Trophoblast cell (in vitro differentiated cells and primary cell): ENCODE data around the gene NTSR1.

Experiments used
- DNase-seq, 2 donors: peaks; one replicate each; pipeline ENCODE4 v3.0.0-alpha.2; 2016
- H2AFZ ChIP-seq: 2 replicates; pipeline ENCODE4 v1.6.1; 2013; ENCODE audit warnings: low read length, moderate library complexity, mild to moderate bottlenecking; ENCODE audit not compliant: insufficient read depth, poor library complexity
- H2AK5ac ChIP-seq: 2 replicates; pipeline ENCODE4 v1.6.1; 2013; ENCODE audit warnings: mild to moderate bottlenecking, low read length
- H2BK120ac ChIP-seq: 2 replicates; pipeline ENCODE4 v1.6.1; 2013; ENCODE audit warnings: low read length, mild to moderate bottlenecking, moderate library complexity; ENCODE audit not compliant: insufficient read depth, poor library complexity
- H2BK12ac ChIP-seq: 2 replicates; pipeline ENCODE4 v1.6.1; 2013; ENCODE audit warnings: mild to moderate bottlenecking, low read length, moderate library complexity
- H2BK5ac ChIP-seq: 2 replicates; pipeline ENCODE4 v1.6.1; 2013; ENCODE audit warnings: low read length, low read depth, moderate library complexity, mild to moderate bottlenecking; ENCODE audit not compliant: poor library complexity
- H3K14ac ChIP-seq: 2 replicates; pipeline ENCODE4 v1.6.1; 2013; ENCODE audit warnings: mild to moderate bottlenecking, low read length
- H3K18ac ChIP-seq: 2 replicates; pipeline ENCODE4 v1.6.1; 2013; ENCODE audit warnings: mild to moderate bottlenecking, low read length
- H3K23ac ChIP-seq: 2 replicates; pipeline ENCODE4 v1.6.1; 2013; ENCODE audit warnings: low read length
- H3K27ac ChIP-seq: 2 replicates; pipeline ENCODE4 v1.5.1; 2013; ENCODE audit warnings: low read depth, mild to moderate bottlenecking, inconsistent platforms, low read length, moderate library complexity
- H3K27me3 ChIP-seq: 2 replicates; pipeline ENCODE4 v1.6.1; 2013; ENCODE audit warnings: inconsistent platforms, mild to moderate bottlenecking, low read length, moderate library complexity; ENCODE audit not compliant: insufficient read depth
- H3K36me3 ChIP-seq, 2 experiments: 1 replicate in 1 of 2; 2 replicates in 1 of 2; pipeline ENCODE4 v1.6.1; 2013; ENCODE audit warnings: low read length in 2 of 2, mild to moderate bottlenecking in 2 of 2, moderate library complexity in 1 of 2; ENCODE audit not compliant: insufficient read depth in 2 of 2, control insufficient read depth in 1 of 2
- H3K4ac ChIP-seq: 2 replicates; pipeline ENCODE4 v1.6.1; 2013; ENCODE audit warnings: low read depth, mild to moderate bottlenecking, low read length, moderate library complexity
- H3K4me1 ChIP-seq, 2 experiments: 1 replicate in 1 of 2; 2 replicates in 1 of 2; pipeline ENCODE4 v1.6.1; 2013; ENCODE audit warnings: low read length in 2 of 2, mild to moderate bottlenecking in 2 of 2, moderate library complexity in 1 of 2; ENCODE audit not compliant: insufficient read depth in 2 of 2, control insufficient read depth in 1 of 2
- H3K4me2 ChIP-seq: 2 replicates; pipeline ENCODE4 v1.6.1; 2013; ENCODE audit warnings: inconsistent platforms, mild to moderate bottlenecking, low read length, moderate library complexity
- H3K4me3 ChIP-seq: 2 replicates; pipeline ENCODE4 v1.5.1; 2013; ENCODE audit warnings: mild to moderate bottlenecking, low read depth, low read length, inconsistent platforms
- H3K79me1 ChIP-seq: one replicate; pipeline ENCODE4 v1.6.1; 2013; ENCODE audit warnings: low read length
- H3K79me2 ChIP-seq: 2 replicates; pipeline ENCODE4 v1.6.1; 2013; ENCODE audit warnings: low read length, mild to moderate bottlenecking; ENCODE audit not compliant: control insufficient read depth, insufficient read depth, poor library complexity
- H3K9ac ChIP-seq: 2 replicates; pipeline ENCODE4 v1.6.1; 2013; ENCODE audit warnings: mild to moderate bottlenecking, low read length
- H3K9me3 ChIP-seq: 2 replicates; pipeline ENCODE4 v1.6.1; 2013; ENCODE audit warnings: low read depth, mild to moderate bottlenecking, control low read depth, inconsistent platforms, low read length; ENCODE audit not compliant: insufficient read depth
- H4K12ac ChIP-seq: 2 replicates; pipeline ENCODE4 v1.6.1; 2013; ENCODE audit warnings: low read depth, mild to moderate bottlenecking, low read length, moderate library complexity
- H4K8ac ChIP-seq: 2 replicates; pipeline ENCODE4 v1.6.1; 2013; ENCODE audit warnings: low read depth, mild to moderate bottlenecking, low read length, moderate library complexity
- H4K91ac ChIP-seq: one replicate; pipeline ENCODE4 v1.6.1; 2013; ENCODE audit warnings: low read depth, mild to moderate bottlenecking, low read length, moderate library complexity
- WGBS: extraction: QIAGEN DNeasy Blood & Tissue Kit; methylation state at CpG from one replicate; pipeline ENCODE4 v1.1.7; 2013; ENCODE audit warnings: missing lambda C conversion rate; ENCODE audit not compliant: insufficient read length, insufficient coverage; ENCODE audit errors: extremely low coverage; 5-methylcytosine and 5-hydroxymethylcytosine counted together

NTSR1 gene

DNA sequence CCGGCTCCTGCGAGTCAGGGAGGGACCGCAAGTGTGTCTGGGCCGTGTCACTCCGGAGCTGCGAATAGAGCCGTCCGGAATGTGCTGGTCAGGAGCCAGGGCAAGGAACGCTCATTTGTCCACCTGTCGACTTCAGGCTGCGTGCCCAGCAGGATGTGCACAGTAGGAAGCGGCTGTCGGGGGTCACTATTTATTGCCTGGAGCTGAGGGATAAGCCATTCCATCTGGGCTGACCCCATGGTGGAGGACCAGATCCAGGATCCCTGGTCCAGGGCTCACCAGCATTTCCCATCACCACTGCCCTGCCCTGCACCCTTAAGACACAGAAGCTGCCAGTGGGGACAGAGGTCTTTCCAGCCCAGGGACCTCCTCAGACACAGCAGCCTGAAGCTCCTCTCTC lies 14.7 kb downstream of the NTSR1 start:
- Histone ChIP-seq H3K27ac (no peak overlapping the region), H3K79me1 (no peaks in the 10 kb centered on the region), H3K27me3 (no peaks in the 10 kb centered on the region), H3K4me2 (no peak overlapping the region), H3K4ac (no peak overlapping the region), H3K14ac (no peak overlapping the region), H2BK120ac (no peak overlapping the region), H2AK5ac (no peak overlapping the region), H3K79me2 (no peaks in the 10 kb centered on the region), H2BK5ac (no peak overlapping the region), H4K12ac (no peak overlapping the region), H2AFZ (no peak overlapping the region), H3K9ac (no peak overlapping the region), H4K91ac (no peak overlapping the region), H3K4me1 (peaks cover 0 to 2% of the 10 kb centered on the region in 2 experiments), H3K23ac (no peak overlapping the region), H3K4me3 (no peak overlapping the region), H3K9me3 (peaks cover 13% of the 10 kb centered on the region), H3K18ac (no peak overlapping the region), H4K8ac (no peak overlapping the region), H2BK12ac (no peak overlapping the region), H3K36me3 (no peaks in the 10 kb centered on the region)
- no peak for DNase-seq
- no CpG with 5 or more reads among the region's 13 CpGs for WGBS

DNA sequence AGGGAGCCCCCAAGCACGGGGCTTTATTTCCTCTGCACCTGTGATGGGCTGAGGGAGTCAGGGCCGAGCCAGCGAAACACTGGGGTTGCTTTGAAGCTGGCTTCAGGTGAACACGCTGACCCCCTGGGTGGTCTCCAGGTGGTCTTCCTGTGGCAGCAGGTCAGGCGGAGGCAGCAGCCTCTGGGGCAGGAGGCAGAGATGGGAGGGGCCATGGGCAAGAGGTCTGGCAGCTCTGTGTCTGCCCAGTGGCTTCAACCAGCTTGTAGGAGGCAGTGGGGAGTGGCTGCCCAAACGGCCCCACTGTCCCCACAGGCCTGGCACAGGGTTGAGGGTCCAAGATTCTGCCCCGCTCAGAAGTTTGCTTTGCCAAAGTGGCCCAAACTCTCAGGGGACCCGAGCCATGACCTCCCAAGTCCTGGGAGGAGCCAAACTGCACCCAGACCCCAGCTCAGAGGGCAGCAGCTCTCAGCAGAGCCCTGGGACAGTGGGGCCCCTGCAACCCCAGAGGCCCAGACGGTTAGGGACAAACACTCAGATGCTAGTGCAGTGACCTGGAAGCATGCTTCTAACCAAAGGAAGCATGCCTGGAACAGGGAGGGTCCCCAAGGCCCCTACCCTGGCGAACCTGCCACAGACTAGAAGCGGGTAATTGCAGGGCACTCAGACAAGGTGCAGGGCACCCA lies 15.3 kb downstream of the NTSR1 start:
- no peak overlapping the region for H4K91ac ChIP-seq
- no peaks in the 10 kb centered on the region for H3K27me3 ChIP-seq
- H2BK12ac ChIP-seq: no peak overlapping the region
- H3K36me3 ChIP-seq: no peaks in the 10 kb centered on the region
- DNase-seq: no peak
- no peaks in the 10 kb centered on the region for H3K79me2 ChIP-seq
- H3K27ac ChIP-seq: no peak overlapping the region
- no peak overlapping the region for H2AFZ ChIP-seq
- H3K9me3 ChIP-seq: peaks cover 13% of the 10 kb centered on the region
- H3K23ac ChIP-seq: no peak overlapping the region
- H4K12ac ChIP-seq: no peak overlapping the region
- no peak overlapping the region for H2AK5ac ChIP-seq
- H3K18ac ChIP-seq: no peak overlapping the region
- H3K9ac ChIP-seq: no peak overlapping the region
- no peak overlapping the region for H3K14ac ChIP-seq
- no peak overlapping the region for H4K8ac ChIP-seq
- H3K79me1 ChIP-seq: no peaks in the 10 kb centered on the region
- H2BK5ac ChIP-seq: no peak overlapping the region
- no peak overlapping the region for H3K4ac ChIP-seq
- WGBS: no CpG with 5 or more reads among the region's 11 CpGs
- H3K4me1 ChIP-seq: peaks cover 0 to 2% of the 10 kb centered on the region in 2 experiments
- H3K4me2 ChIP-seq: no peak overlapping the region
- H2BK120ac ChIP-seq: no peak overlapping the region
- H3K4me3 ChIP-seq: no peak overlapping the region

DNA sequence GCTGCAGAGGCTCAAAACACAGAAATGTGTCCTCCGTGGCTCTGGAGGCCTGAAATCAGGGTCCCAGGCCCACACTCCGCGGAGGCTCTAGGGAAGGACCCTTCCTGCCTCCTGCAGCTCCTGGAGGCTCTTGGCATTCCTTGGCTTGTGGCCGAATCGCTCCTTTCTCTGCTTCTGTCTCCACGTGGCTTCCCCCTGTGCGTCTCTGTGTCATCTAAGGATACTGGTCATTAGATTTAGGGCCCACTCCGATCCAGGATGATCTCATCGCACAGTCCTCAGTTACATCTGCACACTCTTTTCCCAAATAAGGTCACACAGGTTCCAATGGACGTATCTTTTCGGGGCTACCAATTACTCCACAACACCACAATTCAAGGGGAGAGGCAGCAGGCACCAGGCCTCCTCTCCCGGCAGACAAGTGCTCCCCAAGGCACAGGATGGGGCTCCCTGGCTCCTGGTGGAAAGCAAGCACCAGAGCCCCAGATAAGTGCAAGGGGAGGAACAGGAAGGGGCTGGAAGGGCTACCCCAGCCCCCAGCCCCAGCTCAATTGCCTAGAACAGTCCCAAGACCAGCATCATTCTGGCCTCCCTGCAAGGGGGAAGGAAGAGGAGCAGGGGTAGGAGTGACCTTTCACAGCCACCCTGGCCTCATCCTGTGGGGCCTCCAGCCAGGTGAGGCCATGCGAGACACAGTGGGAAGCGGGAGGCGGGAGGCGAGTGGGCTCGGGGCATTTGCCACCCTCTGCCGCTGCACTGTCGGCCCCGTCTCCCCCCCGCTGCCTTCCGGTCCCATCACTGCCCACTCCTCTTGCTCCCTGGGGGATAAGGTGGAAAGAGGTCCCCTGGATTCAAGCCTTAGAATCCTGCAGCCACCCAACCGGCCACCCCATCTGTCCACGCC lies 16.3 kb downstream of the NTSR1 start:
- Histone ChIP-seq H4K91ac (no peak overlapping the region), H3K9me3 (peaks cover 13% of the 10 kb centered on the region), H3K18ac (no peak overlapping the region), H3K23ac (no peak overlapping the region), H2BK120ac (no peak overlapping the region), H3K4ac (no peak overlapping the region), H3K27me3 (no peaks in the 10 kb centered on the region), H3K4me3 (no peak overlapping the region), H3K14ac (no peak overlapping the region), H3K9ac (no peak overlapping the region), H4K12ac (no peak overlapping the region), H2BK12ac (no peak overlapping the region), H3K36me3 (no peaks in the 10 kb centered on the region), H3K79me2 (no peaks in the 10 kb centered on the region), H3K4me1 (peaks cover 0 to 2% of the 10 kb centered on the region in 2 experiments), H4K8ac (no peak overlapping the region), H2BK5ac (no peak overlapping the region), H3K79me1 (no peaks in the 10 kb centered on the region), H3K27ac (no peak overlapping the region), H2AFZ (no peak overlapping the region), H3K4me2 (no peak overlapping the region), H2AK5ac (no peak overlapping the region)
- WGBS: no CpG with 5 or more reads among the region's 24 CpGs
- no peak for DNase-seq

DNA sequence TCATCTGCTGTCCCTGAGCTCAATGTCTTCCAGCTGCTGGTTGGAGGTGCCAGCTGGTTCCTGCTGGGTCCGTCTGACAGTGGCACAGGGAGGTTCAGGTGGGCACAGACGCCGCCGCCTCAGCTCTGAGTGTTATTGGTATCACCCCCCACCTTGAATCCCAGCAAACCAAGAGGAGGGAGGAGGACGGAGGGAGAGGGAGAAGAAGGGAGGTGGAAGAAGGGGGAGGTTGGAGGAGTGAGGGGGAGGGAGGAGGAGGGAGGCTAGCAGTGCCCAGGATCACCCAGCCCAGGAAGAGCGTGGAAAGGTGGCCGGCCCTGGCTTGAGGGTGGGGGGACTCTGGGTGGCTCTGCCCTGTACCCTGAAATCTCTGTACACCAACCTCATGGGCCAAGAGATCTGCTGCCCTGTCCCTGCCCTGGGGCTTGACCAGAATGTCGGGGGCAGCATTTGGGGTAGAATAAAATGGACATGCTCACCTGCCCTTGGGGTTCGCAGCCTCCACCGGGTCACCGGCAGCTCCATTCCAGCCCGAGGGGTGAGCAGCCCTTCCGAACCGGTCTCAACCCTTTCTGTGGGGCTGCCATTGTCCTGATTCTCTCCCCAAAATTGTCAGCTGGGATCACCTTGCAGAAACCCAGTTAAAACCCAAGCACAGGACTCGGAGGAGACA lies 17.1 kb downstream of the NTSR1 start:
- Histone ChIP-seq H3K4me3 (no peak overlapping the region), H3K4ac (no peak overlapping the region), H2AK5ac (no peak overlapping the region), H3K9me3 (peaks cover 12% of the 10 kb centered on the region), H3K4me1 (peaks cover 0 to 2% of the 10 kb centered on the region in 2 experiments), H4K12ac (no peak overlapping the region), H3K4me2 (no peak overlapping the region), H2BK120ac (no peak overlapping the region), H3K23ac (no peak overlapping the region), H3K14ac (no peak overlapping the region), H2AFZ (no peak overlapping the region), H4K8ac (no peak overlapping the region), H3K9ac (no peak overlapping the region), H3K27me3 (no peaks in the 10 kb centered on the region), H3K79me2 (no peaks in the 10 kb centered on the region), H4K91ac (no peak overlapping the region), H2BK12ac (no peak overlapping the region), H2BK5ac (no peak overlapping the region), H3K36me3 (no peaks in the 10 kb centered on the region), H3K18ac (no peak overlapping the region), H3K27ac (no peak overlapping the region), H3K79me1 (no peaks in the 10 kb centered on the region)
- no peak for DNase-seq
- 100% methylated on average over 1 of the region's 15 CpGs for WGBS
